ENCODE data around the gene SDCCAG8.

Gene SDCCAG8

GRCh38 chr1:243420016-243420945, 164.4 kb downstream of the SDCCAG8 start:
- no peak for DNase-seq (ENCODE audit: low read depth in 2 of 2)

- no peak for DNase-seq (ENCODE audit: low read depth in 2 of 2)
Observed at GRCh38 chr1:243420946-243421685, 165.3 kb downstream of the SDCCAG8 start.

- peak; percentile 11 to 13 for DNase-seq (ENCODE audit: low read depth in 2 of 2)
Observed at GRCh38 chr1:243421784-243422183, 165.9 kb downstream of the SDCCAG8 start.

GRCh38 chr1:243422362-243422761, 166.5 kb downstream of the SDCCAG8 start:
- DNase-seq (ENCODE audit: low read depth in 2 of 2): no peak

- no peak for DNase-seq (ENCODE audit: low read depth in 2 of 2)
Observed at GRCh38 chr1:243428084-243428483, 172.2 kb downstream of the SDCCAG8 start.

GRCh38 chr1:243428617-243429342, 172.9 kb downstream of the SDCCAG8 start:
- no peak for DNase-seq (ENCODE audit: low read depth in 2 of 2)

GRCh38 chr1:243431591-243431990, 175.8 kb downstream of the SDCCAG8 start:
- no peak for DNase-seq (ENCODE audit: low read depth in 2 of 2)

GRCh38 chr1:243432136-243432535, 176.3 kb downstream of the SDCCAG8 start:
- no peak for DNase-seq (ENCODE audit: low read depth in 2 of 2)

- no peak for DNase-seq (ENCODE audit: low read depth in 2 of 2)
Observed at GRCh38 chr1:243433737-243434370, 178.0 kb downstream of the SDCCAG8 start.

- no peak for DNase-seq (ENCODE audit: low read depth in 2 of 2)
Observed at GRCh38 chr1:243434594-243434993, 178.8 kb downstream of the SDCCAG8 start.

- DNase-seq (ENCODE audit: low read depth in 2 of 2): no peak
Observed at GRCh38 chr1:243435836-243436235, 180.0 kb downstream of the SDCCAG8 start.

- no peak for DNase-seq (ENCODE audit: low read depth in 2 of 2)
Observed at GRCh38 chr1:243438146-243438545, 182.3 kb downstream of the SDCCAG8 start.

GRCh38 chr1:243438815-243439214, 183.0 kb downstream of the SDCCAG8 start:
- no peak for DNase-seq (ENCODE audit: low read depth in 2 of 2)

- no peak for DNase-seq (ENCODE audit: low read depth in 2 of 2)
Observed at GRCh38 chr1:243440406-243440805, 184.6 kb downstream of the SDCCAG8 start.

- no peak for DNase-seq (ENCODE audit: low read depth in 2 of 2)
Observed at GRCh38 chr1:243441601-243442000, 185.8 kb downstream of the SDCCAG8 start.

GRCh38 chr1:243443557-243443956, 187.7 kb downstream of the SDCCAG8 start:
- no peak for DNase-seq (ENCODE audit: low read depth in 2 of 2)

- no peak for DNase-seq (ENCODE audit: low read depth in 2 of 2)
Observed at GRCh38 chr1:243447347-243447746, 191.5 kb downstream of the SDCCAG8 start.

GRCh38 chr1:243447844-243448243, 192.0 kb downstream of the SDCCAG8 start:
- DNase-seq (ENCODE audit: low read depth in 2 of 2): no peak

GRCh38 chr1:243449373-243449772, 193.5 kb downstream of the SDCCAG8 start:
- no peak for DNase-seq (ENCODE audit: low read depth in 2 of 2)

- no peak for DNase-seq (ENCODE audit: low read depth in 2 of 2)
Observed at GRCh38 chr1:243452092-243452491, 196.3 kb downstream of the SDCCAG8 start.

- DNase-seq (ENCODE audit: low read depth in 2 of 2): no peak
Observed at GRCh38 chr1:243454328-243454997, 198.6 kb downstream of the SDCCAG8 start.
